GM12892 (cell line): ENCODE measurements around the gene COL13A1.

Experiments
- POLR2A ChIP-seq: IDR thresholded peaks from 2 replicates; pipeline ENCODE4 v1.6.1; 2011; ENCODE audit warnings: low read depth, low read length, control low read depth
- POLR2AphosphoS5 ChIP-seq: IDR thresholded peaks from 2 replicates; pipeline ENCODE4 v1.6.1; 2011; ENCODE audit warnings: low read depth, low read length, control low read depth
- TAF1 ChIP-seq: IDR thresholded peaks from 2 replicates; pipeline ENCODE4 v1.6.1; 2011; ENCODE audit warnings: low read depth, mild to moderate bottlenecking, control low read depth, low read length, borderline replicate concordance

DNA sequence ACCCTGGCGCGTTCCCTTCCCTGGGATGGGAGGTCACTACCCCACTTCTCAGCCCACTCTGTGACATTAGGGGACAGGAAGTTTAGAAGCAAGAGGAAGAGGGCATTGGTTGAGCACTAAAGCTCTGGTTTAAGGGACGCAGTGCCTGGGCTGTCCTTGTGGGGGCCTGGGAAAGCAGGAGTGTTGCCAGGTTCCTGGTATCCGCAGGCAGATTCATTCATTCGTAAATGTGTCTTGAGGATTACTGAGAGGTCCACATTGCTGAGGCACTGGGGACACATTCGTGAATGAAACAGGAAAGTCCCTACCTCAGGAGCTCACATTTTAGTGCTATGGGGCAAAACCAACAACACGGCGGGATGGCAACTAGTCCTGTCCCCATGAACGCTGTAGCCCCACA, 69.4 kb downstream of the COL13A1 start:
- TF ChIP-seq POLR2A (no peak), TAF1 (no peak), POLR2AphosphoS5 (no peak)
